Inferior parietal cortex (tissue), 1 donor: ENCODE data around the gene SHANK1.
A peak's percentile ranks its signal among the peaks of the same experiment; 100 is the strongest.

ENCODE experiments used
- DNase-seq: peaks from one replicate; pipeline ENCODE4 v3.0.0-alpha.2; 2016; ENCODE audit errors: extremely low spot score

The SHANK1 gene

GRCh38 chr19:50686310-50687032 lies 33.1 kb downstream of the SHANK1 start:
- DNase-seq = no peak

GRCh38 chr19:50679177-50680125 lies 40.2 kb downstream of the SHANK1 start:
- peak; percentile 82 for DNase-seq

GRCh38 chr19:50678323-50678722 lies 41.3 kb downstream of the SHANK1 start:
- no peak for DNase-seq

- DNase-seq = no peak
Observed at GRCh38 chr19:50677636-50678035, 42.0 kb downstream of the SHANK1 start.

GRCh38 chr19:50676625-50677197 lies 42.9 kb downstream of the SHANK1 start:
- DNase-seq = no peak

GRCh38 chr19:50673118-50673517 lies 46.5 kb downstream of the SHANK1 start:
- no peak for DNase-seq

GRCh38 chr19:50670102-50670380 lies 49.6 kb downstream of the SHANK1 start:
- DNase-seq = no peak

- peak; percentile 78 for DNase-seq
Observed at GRCh38 chr19:50669302-50670101, 50.1 kb downstream of the SHANK1 start.

- DNase-seq = no peak
Observed at GRCh38 chr19:50668879-50669278, 50.7 kb downstream of the SHANK1 start.

- no peak for DNase-seq
Observed at GRCh38 chr19:50668416-50668815, 51.2 kb downstream of the SHANK1 start.

- no peak for DNase-seq
Observed at GRCh38 chr19:50667759-50668231, 51.8 kb downstream of the SHANK1 start.

GRCh38 chr19:50667177-50667758 lies 52.3 kb downstream of the SHANK1 start:
- no peak for DNase-seq

GRCh38 chr19:50666346-50667176 lies 53.0 kb downstream of the SHANK1 start:
- no peak for DNase-seq

- DNase-seq = no peak
Observed at GRCh38 chr19:50664204-50664603, 55.4 kb downstream of the SHANK1 start.

- no peak for DNase-seq
Observed at GRCh38 chr19:50663482-50663790, 56.2 kb downstream of the SHANK1 start.

GRCh38 chr19:50662651-50663481 lies 56.7 kb downstream of the SHANK1 start:
- no peak for DNase-seq

GRCh38 chr19:50661766-50662650 lies 57.6 kb downstream of the SHANK1 start:
- DNase-seq = no peak

- DNase-seq = no peak
Observed at GRCh38 chr19:50661023-50661422, 58.6 kb downstream of the SHANK1 start.

GRCh38 chr19:50660088-50660366 lies 59.6 kb downstream of the SHANK1 start:
- no peak for DNase-seq
